ENCODE data around the gene HASPIN.

HASPIN gene

GRCh38 chr17:3761918-3762380, 38.2 kb downstream of the HASPIN start:
- no peak for DNase-seq (ENCODE audit: low read depth, low spot score)
- in situ Hi-C loops (cut with HindIII; ENCODE audit: low sequenced_read_pairs), result no loop called here

GRCh38 chr17:3762922-3763776, 39.4 kb downstream of the HASPIN start:
- no peak overlapping the region for H3K4me3 ChIP-seq (ENCODE audit: low read depth, low read length)
- no peak for TF ChIP-seq CTCF (IDR thresholded peaks at IDR 0.05; ENCODE audit: low read depth, low read length)
- DNase-seq (ENCODE audit: low read depth, low spot score), result no peak
- in situ Hi-C loops (cut with HindIII; ENCODE audit: low sequenced_read_pairs), result no loop called here

More at GRCh38 chr17:3761918-3762380, 38.2 kb downstream of the HASPIN start:
- H3K4me3 ChIP-seq (ENCODE audit: low read depth, low read length), result no peak overlapping the region
- no peak for TF ChIP-seq CTCF (IDR thresholded peaks at IDR 0.05; ENCODE audit: low read depth, low read length)

- no peak overlapping the region for H3K4me3 ChIP-seq (ENCODE audit: low read depth, low read length)
- no peak for DNase-seq (ENCODE audit: low read depth, low spot score)
- in situ Hi-C loops (cut with HindIII; ENCODE audit: low sequenced_read_pairs), result no loop called here
- no peak for TF ChIP-seq CTCF (IDR thresholded peaks at IDR 0.05; ENCODE audit: low read depth, low read length)
These were observed 40.1 kb downstream of the HASPIN start for GRCh38 chr17:3763777-3764170.

- no peak for DNase-seq (ENCODE audit: low read depth, low spot score)
- no peak for TF ChIP-seq CTCF (IDR thresholded peaks at IDR 0.05; ENCODE audit: low read depth, low read length)
- no peak overlapping the region for H3K4me3 ChIP-seq (ENCODE audit: low read depth, low read length)
- in situ Hi-C loops (cut with HindIII; ENCODE audit: low sequenced_read_pairs), result no loop called here
These were observed 42.3 kb downstream of the HASPIN start for GRCh38 chr17:3765981-3766380.

GRCh38 chr17:3766779-3767178, 43.1 kb downstream of the HASPIN start:
- TF ChIP-seq CTCF (IDR thresholded peaks at IDR 0.05; ENCODE audit: low read depth, low read length), result no peak
- in situ Hi-C loops (cut with HindIII; ENCODE audit: low sequenced_read_pairs), result no loop called here
- no peak for DNase-seq (ENCODE audit: low read depth, low spot score)
- no peak overlapping the region for H3K4me3 ChIP-seq (ENCODE audit: low read depth, low read length)

GRCh38 chr17:3768341-3768740, 44.6 kb downstream of the HASPIN start:
- no peak for DNase-seq (ENCODE audit: low read depth, low spot score)
- no peak for TF ChIP-seq CTCF (IDR thresholded peaks at IDR 0.05; ENCODE audit: low read depth, low read length)
- in situ Hi-C loops (cut with HindIII; ENCODE audit: low sequenced_read_pairs), result no loop called here
- no peak overlapping the region for H3K4me3 ChIP-seq (ENCODE audit: low read depth, low read length)
